Heart left ventricle (tissue), 13 donors: ENCODE measurements around the gene GATC.

Experiments used
- POLR2A ChIP-seq, 2 donors: fragments of 450-650 bp; IDR thresholded peaks; one replicate each; pipeline ENCODE4 v1.6.1; 2017; ENCODE audit warnings: antibody characterized with exemption in 2 of 2, mild to moderate bottlenecking in 2 of 2, moderate library complexity in 2 of 2
- TF ChIP-seq, protein P1 (sequence below), 12 donors: fragments of 200-600 bp; sonication (generic) in 4 of 12; IDR thresholded peaks; one replicate each; pipeline versions ENCODE4 v1.5.0 to v1.8.0; 2018 to 2022; ENCODE audit warnings: antibody characterized with exemption in 12 of 12, mild to moderate bottlenecking in 5 of 12
- donor health status: ischemic (EF 13 %, LVEDD 7.1; RV severe dilation, severe dysfunction).
- donor health status: DM: no; HTN: yes; CAD: no.
- donor health status: DM: no; HTN: no; CAD: no.
- donor health status: ischemic (EF 25% LVEDD 6.9; RV normal size, moderate dysfunction).
- donor health status: ischemic (EF 25% LVEDD 5.7; RV mildly dilated, moderate dysfunction).
- donor health status: ischemic (EF 35%, LVEDD 5.7; RV mildly dilated, moderate dysfunction).
- donor health status: nonischemic (EF 11% LVEDD 7.7; RV severe dilation, severe dysfunction).
- donor health status: DM: yes; HTN: yes; CAD: no.
- donor health status: PGD.
- donor health status: ischemic (EF 29% LVEDD 5.4; RV normal size, mild dysfunction).
- donor health status: nonischemic (EF 23%, LVEDD 6.1; RV moderate dilation, normal function).

DNA sequence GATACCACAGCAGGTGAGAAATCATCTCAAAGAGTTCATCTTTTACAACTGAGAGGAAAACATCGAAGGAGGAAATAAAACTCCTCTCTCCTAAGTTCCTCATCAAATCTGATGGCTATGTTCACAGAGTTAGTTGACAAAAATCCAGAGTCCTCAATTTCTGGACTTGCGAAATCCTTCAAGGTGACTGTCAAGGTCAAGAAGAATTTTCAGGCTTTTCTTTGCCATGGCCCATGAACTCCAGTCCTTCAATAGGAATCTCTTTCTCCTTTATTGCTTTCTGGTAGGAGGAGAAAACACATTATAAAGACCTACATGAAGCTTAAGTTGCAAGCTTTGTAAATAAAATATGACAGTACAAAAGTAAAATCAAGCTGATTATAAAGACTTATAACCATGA is 1.6 kb upstream of the GATC start:
- TF ChIP-seq, protein P1, sequence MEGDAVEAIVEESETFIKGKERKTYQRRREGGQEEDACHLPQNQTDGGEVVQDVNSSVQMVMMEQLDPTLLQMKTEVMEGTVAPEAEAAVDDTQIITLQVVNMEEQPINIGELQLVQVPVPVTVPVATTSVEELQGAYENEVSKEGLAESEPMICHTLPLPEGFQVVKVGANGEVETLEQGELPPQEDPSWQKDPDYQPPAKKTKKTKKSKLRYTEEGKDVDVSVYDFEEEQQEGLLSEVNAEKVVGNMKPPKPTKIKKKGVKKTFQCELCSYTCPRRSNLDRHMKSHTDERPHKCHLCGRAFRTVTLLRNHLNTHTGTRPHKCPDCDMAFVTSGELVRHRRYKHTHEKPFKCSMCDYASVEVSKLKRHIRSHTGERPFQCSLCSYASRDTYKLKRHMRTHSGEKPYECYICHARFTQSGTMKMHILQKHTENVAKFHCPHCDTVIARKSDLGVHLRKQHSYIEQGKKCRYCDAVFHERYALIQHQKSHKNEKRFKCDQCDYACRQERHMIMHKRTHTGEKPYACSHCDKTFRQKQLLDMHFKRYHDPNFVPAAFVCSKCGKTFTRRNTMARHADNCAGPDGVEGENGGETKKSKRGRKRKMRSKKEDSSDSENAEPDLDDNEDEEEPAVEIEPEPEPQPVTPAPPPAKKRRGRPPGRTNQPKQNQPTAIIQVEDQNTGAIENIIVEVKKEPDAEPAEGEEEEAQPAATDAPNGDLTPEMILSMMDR (IDR thresholded peaks at IDR 0.05): no peak
- no peak for TF ChIP-seq POLR2A (IDR thresholded peaks at IDR 0.05)
